Mesothelial cell of epicardium (in vitro differentiated cells): Measurements from ENCODE around the gene SRGAP2C. TPM values are rescaled to one million over a fixed set of nuclear protein-coding genes. Genes with fewer than 3 reads are reported as not detected.
"Not testable (repeated sequence)": the region's sequence is repeated elsewhere in the genome, so short reads cannot be mapped to it uniquely, and the experiment has no call there.

Experiments used
- DNase-seq, 2 experiments: peaks; one replicate each; pipeline ENCODE4 v3.0.0; 2021; ENCODE audit warnings: low spot score in 2 of 2; ENCODE audit not compliant: unreplicated experiment in 2 of 2
- H3K27ac Mint-ChIP-seq: 2 replicates; pipeline ENCODE4 v1.8.0; 2021; ENCODE audit warnings: mixed read lengths
- H3K27me3 Mint-ChIP-seq: 2 replicates; pipeline ENCODE4 v1.8.0; 2021; ENCODE audit warnings: low read depth, mixed read lengths
- H3K36me3 Mint-ChIP-seq: 2 replicates; pipeline ENCODE4 v1.8.0; 2021; ENCODE audit warnings: mixed read lengths
- H3K4me1 Mint-ChIP-seq: 2 replicates; pipeline ENCODE4 v1.8.0; 2021; ENCODE audit warnings: mixed read lengths
- H3K4me3 Mint-ChIP-seq: 2 replicates; pipeline ENCODE4 v1.8.0; 2021; ENCODE audit warnings: mild to moderate bottlenecking, moderate library complexity, mixed read lengths
- H3K9me3 Mint-ChIP-seq: 2 replicates; pipeline ENCODE4 v1.8.0; 2021; ENCODE audit warnings: mixed read lengths
- total RNA-seq: library from RNA; stranded (reverse); gene quantifications from 3 replicates; pipeline ENCODE4 v1.2.1, GENCODE V29; 2021

Gene SRGAP2C
- total RNA-seq, 1 donor from 2014 or later, result 20.9 TPM

GRCh38 chr1:121293263-121294204 is 108.8 kb downstream of the SRGAP2C start:
- H3K4me3 Mint-ChIP-seq, H3K27me3 Mint-ChIP-seq, H3K27ac Mint-ChIP-seq, H3K4me1 Mint-ChIP-seq, DNase-seq, H3K9me3 Mint-ChIP-seq, H3K36me3 Mint-ChIP-seq: not testable (repeated sequence)

DNA sequence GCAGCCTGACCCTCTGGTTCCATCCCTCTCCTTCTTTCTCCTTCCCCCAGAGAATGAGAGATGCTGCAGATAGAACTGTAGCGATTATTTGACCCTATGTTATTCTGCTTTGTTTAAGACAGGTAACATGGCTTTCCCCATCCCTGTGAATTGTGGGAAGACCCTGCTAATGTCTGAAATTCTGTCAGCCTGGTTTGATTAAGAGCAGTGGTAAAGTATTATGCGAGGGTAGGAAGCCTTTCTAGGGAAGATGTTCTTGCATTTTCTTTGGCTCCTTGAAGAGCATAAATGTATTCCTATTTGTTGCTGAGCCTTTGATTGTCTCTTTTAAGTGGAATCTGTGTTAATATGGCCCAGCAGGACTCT is 109.4 kb downstream of the SRGAP2C start:
- H3K27ac Mint-ChIP-seq, H3K36me3 Mint-ChIP-seq, H3K27me3 Mint-ChIP-seq, DNase-seq, H3K4me3 Mint-ChIP-seq, H3K9me3 Mint-ChIP-seq, H3K4me1 Mint-ChIP-seq: not testable (repeated sequence)

DNA sequence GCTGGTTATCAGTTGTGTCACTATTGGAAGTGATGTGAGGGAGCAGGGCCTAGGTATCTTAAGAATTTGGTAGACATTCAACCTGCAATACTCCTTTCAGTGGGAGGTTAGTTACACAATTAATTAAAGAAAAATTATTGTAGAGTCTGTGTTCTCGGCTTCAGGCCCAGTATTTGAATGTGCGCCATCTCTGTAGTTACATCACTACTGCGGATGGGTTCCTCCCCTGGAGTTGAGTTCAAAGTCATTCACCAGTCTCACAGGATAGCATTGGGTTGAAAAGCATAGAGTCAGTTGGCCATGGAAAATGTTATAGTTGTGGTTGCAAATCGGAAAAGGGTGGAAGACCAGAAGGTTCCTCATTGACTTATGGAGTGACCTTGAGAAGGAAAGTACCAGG is 111.8 kb downstream of the SRGAP2C start:
- H3K4me3 Mint-ChIP-seq, DNase-seq, H3K27ac Mint-ChIP-seq, H3K9me3 Mint-ChIP-seq, H3K27me3 Mint-ChIP-seq, H3K4me1 Mint-ChIP-seq, H3K36me3 Mint-ChIP-seq: not testable (repeated sequence)

DNA sequence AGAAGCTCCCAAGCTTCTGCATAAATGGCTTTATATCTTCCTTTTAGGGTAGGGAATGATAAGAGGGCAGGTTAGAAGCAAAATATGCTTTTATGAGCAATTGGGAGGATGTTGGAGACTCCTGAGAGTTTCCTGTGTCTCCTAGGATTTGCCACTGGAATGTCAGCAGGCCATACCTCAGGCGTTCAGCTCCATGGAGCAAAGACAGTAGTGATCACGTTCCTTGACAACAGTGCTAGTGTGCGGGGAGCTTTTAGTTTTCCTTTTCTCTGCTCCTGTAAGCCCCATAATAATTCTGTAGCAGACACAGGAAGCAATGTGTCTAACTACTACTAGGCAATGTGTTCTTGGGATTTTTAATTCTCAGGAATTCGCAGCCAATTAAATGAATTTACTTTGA is 113.8 kb downstream of the SRGAP2C start:
- H3K9me3 Mint-ChIP-seq, H3K27ac Mint-ChIP-seq, H3K4me1 Mint-ChIP-seq, H3K36me3 Mint-ChIP-seq, DNase-seq, H3K4me3 Mint-ChIP-seq, H3K27me3 Mint-ChIP-seq: not testable (repeated sequence)

GRCh38 chr1:121299514-121300149 is 114.9 kb downstream of the SRGAP2C start:
- not testable (repeated sequence) for DNase-seq, H3K36me3 Mint-ChIP-seq, H3K27me3 Mint-ChIP-seq, H3K27ac Mint-ChIP-seq, H3K9me3 Mint-ChIP-seq, H3K4me1 Mint-ChIP-seq, H3K4me3 Mint-ChIP-seq

- H3K9me3 Mint-ChIP-seq, H3K36me3 Mint-ChIP-seq, H3K4me3 Mint-ChIP-seq, H3K27me3 Mint-ChIP-seq, H3K27ac Mint-ChIP-seq, DNase-seq, H3K4me1 Mint-ChIP-seq: not testable (repeated sequence)
Observed at GRCh38 chr1:121301876-121302275, 117.1 kb downstream of the SRGAP2C start.

DNA sequence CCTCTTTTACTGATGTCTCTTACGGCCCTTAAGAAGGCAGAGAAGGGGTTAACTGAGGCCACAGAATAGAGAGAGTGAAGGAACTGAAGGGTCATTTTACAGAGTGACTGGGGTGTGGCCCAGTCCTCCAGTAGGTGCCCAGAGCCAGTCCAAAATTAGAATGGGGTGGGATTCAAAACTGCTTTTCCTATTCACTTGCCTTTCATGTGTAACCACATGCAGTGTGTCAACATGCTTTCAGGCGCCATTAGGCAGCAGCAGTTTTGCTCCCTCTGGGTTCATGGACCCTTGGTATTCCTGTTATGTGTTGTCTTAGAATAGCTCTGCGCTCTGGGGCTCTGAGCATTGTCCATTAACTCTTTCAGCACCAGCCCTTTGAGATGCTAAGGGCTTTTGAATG is 123.0 kb downstream of the SRGAP2C start:
- H3K4me3 Mint-ChIP-seq, H3K27me3 Mint-ChIP-seq, H3K27ac Mint-ChIP-seq, H3K9me3 Mint-ChIP-seq, H3K4me1 Mint-ChIP-seq, DNase-seq, H3K36me3 Mint-ChIP-seq: not testable (repeated sequence)

- not testable (repeated sequence) for H3K27me3 Mint-ChIP-seq, H3K4me1 Mint-ChIP-seq, H3K4me3 Mint-ChIP-seq, H3K36me3 Mint-ChIP-seq, H3K27ac Mint-ChIP-seq, H3K9me3 Mint-ChIP-seq, DNase-seq
Observed at GRCh38 chr1:121315509-121315908, 130.7 kb downstream of the SRGAP2C start.

DNA sequence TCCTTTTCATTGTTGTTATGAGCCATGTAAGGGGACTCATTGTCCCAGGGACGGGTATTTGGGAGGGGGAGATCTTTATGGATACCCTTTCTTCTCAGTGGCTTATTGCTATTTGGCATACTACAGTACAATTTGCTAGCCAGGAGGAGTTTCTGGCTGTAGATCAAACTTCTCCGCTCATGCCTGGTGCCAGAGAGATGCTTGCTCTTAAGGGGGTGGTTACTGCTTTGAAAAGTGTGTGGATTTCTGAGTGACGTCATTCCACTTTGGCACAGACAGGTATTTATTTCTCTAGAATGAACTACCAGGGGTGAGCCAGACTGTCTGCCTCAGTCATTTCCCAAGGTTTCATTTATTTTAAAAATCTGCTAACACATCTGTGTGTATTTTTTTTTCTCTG is 131.3 kb downstream of the SRGAP2C start:
- not testable (repeated sequence) for H3K36me3 Mint-ChIP-seq, H3K27me3 Mint-ChIP-seq, H3K9me3 Mint-ChIP-seq, H3K27ac Mint-ChIP-seq, H3K4me3 Mint-ChIP-seq, DNase-seq, H3K4me1 Mint-ChIP-seq

- H3K27me3 Mint-ChIP-seq, H3K36me3 Mint-ChIP-seq, H3K4me1 Mint-ChIP-seq, H3K9me3 Mint-ChIP-seq, H3K4me3 Mint-ChIP-seq, H3K27ac Mint-ChIP-seq, DNase-seq: not testable (repeated sequence)
Observed at GRCh38 chr1:121317491-121318468, 133.0 kb downstream of the SRGAP2C start.

DNA sequence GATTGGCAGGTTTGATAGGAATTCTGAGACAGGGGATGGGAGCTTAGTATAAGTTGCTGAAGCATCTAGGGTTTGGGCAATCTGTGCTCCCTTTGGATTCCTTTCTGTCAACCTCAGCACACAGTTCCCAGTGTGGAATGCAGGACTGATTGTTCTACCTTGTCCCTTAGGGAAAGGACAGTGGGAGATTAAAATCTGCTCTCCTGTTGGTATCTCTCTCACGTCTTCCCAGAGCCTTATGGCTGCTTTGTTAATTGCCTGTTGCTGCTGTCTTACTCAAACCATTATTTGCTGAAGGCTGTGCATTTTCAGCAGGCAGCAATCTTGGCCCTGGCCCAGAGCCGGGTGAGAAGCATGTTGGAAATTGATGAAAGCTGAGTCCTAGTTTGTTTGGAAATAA is 133.9 kb downstream of the SRGAP2C start:
- H3K4me1 Mint-ChIP-seq, H3K27ac Mint-ChIP-seq, H3K27me3 Mint-ChIP-seq, H3K9me3 Mint-ChIP-seq, DNase-seq, H3K36me3 Mint-ChIP-seq, H3K4me3 Mint-ChIP-seq: not testable (repeated sequence)

- not testable (repeated sequence) for H3K9me3 Mint-ChIP-seq, H3K27ac Mint-ChIP-seq, H3K4me1 Mint-ChIP-seq, H3K4me3 Mint-ChIP-seq, DNase-seq, H3K27me3 Mint-ChIP-seq, H3K36me3 Mint-ChIP-seq
Observed at GRCh38 chr1:121321660-121322059, 136.9 kb downstream of the SRGAP2C start.

- DNase-seq, H3K27ac Mint-ChIP-seq, H3K9me3 Mint-ChIP-seq: not testable (repeated sequence)
Observed at GRCh38 chr1:121324726-121325125, 140.0 kb downstream of the SRGAP2C start.

GRCh38 chr1:121332141-121332540 is 147.4 kb downstream of the SRGAP2C start:
- not testable (repeated sequence) for H3K4me3 Mint-ChIP-seq, H3K27me3 Mint-ChIP-seq, H3K9me3 Mint-ChIP-seq, H3K4me1 Mint-ChIP-seq, DNase-seq, H3K27ac Mint-ChIP-seq, H3K36me3 Mint-ChIP-seq

More at GRCh38 chr1:121324726-121325125, 140.0 kb downstream of the SRGAP2C start:
- not testable (repeated sequence) for H3K4me1 Mint-ChIP-seq, H3K27me3 Mint-ChIP-seq, H3K4me3 Mint-ChIP-seq, H3K36me3 Mint-ChIP-seq
